Endothelial cell (in vitro differentiated cells): ENCODE results near the gene PLEKHA7. TPM values are rescaled to one million over a fixed set of nuclear protein-coding genes. Genes with fewer than 3 reads are reported as not detected.

Source experiments
- DNase-seq: peaks from one replicate; pipeline ENCODE4 v3.0.0; 2021; ENCODE audit warnings: low spot score
- H3K27ac Mint-ChIP-seq: one replicate; pipeline ENCODE4 v1.8.0; 2021; ENCODE audit warnings: mixed read lengths, inconsistent platforms; ENCODE audit not compliant: unreplicated experiment
- H3K27me3 Mint-ChIP-seq: one replicate; pipeline ENCODE4 v1.8.0; 2021; ENCODE audit warnings: mild to moderate bottlenecking, moderate library complexity, mixed read lengths, inconsistent platforms; ENCODE audit not compliant: unreplicated experiment
- H3K36me3 Mint-ChIP-seq: one replicate; pipeline ENCODE4 v1.8.0; 2021; ENCODE audit warnings: mild to moderate bottlenecking, low read depth, mixed read lengths, inconsistent platforms; ENCODE audit not compliant: unreplicated experiment
- H3K4me1 Mint-ChIP-seq: one replicate; pipeline ENCODE4 v1.8.0; 2021; ENCODE audit warnings: mild to moderate bottlenecking, mixed read lengths, inconsistent platforms; ENCODE audit not compliant: unreplicated experiment
- H3K4me3 Mint-ChIP-seq: one replicate; pipeline ENCODE4 v1.8.0; 2021; ENCODE audit warnings: mild to moderate bottlenecking, mixed read lengths, inconsistent platforms; ENCODE audit not compliant: unreplicated experiment
- H3K9me3 Mint-ChIP-seq: one replicate; pipeline ENCODE4 v1.8.0; 2021; ENCODE audit warnings: mixed read lengths, inconsistent platforms; ENCODE audit not compliant: unreplicated experiment
- CTCF ChIP-seq: fragments of 200-600 bp; sonication (generic); IDR thresholded peaks from one replicate; pipeline ENCODE4 v1.5.0; 2021; ENCODE audit warnings: antibody characterized with exemption; ENCODE audit not compliant: unreplicated experiment
- total RNA-seq: library from RNA; stranded (reverse); fragmentation: NEBNext Ultra II Directional; extraction: Animal tissue kit (Norgen Biotek cat#: 25700); gene quantifications from one replicate; pipeline ENCODE4 v1.2.1, GENCODE V29; 2021; ENCODE audit not compliant: unreplicated experiment

PLEKHA7 gene
- total RNA-seq, 1 donor from 2014 or later, result 8.2 TPM

DNA sequence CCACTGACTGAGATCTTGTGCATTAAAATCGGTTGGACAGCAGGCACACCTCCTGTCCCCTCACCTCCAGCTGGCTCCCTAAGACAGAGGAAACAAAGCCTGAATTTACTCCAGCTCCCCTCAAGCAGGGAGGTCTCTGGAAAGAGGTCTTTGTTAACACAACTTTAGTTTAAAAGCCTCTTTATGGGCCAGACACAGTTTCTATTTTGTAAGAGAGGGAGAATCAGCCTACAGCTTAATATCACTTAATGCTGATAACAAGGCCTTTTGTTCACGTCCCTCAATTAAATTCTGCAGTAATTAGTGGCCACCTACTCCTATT lies 36.3 kb downstream of the PLEKHA7 start:
- H3K36me3 Mint-ChIP-seq, result peaks cover 4% of the 10 kb centered on the region
- peaks cover 11% of the 10 kb centered on the region for H3K4me1 Mint-ChIP-seq
- H3K9me3 Mint-ChIP-seq, result no peaks in the 10 kb centered on the region
- no peak overlapping the region for H3K27ac Mint-ChIP-seq
- no peak overlapping the region for H3K4me3 Mint-ChIP-seq
- DNase-seq, result no peak
- H3K27me3 Mint-ChIP-seq, result peaks cover 6% of the 10 kb centered on the region
- no peak for TF ChIP-seq CTCF

GRCh38 chr11:16977136-16977993 lies 36.8 kb downstream of the PLEKHA7 start:
- no peak for DNase-seq
- Mint-ChIP-seq H3K36me3 (no peaks in the 10 kb centered on the region), H3K9me3 (no peaks in the 10 kb centered on the region), H3K4me3 (no peak overlapping the region), H3K4me1 (peaks cover 6% of the 10 kb centered on the region), H3K27ac (no peak overlapping the region), H3K27me3 (peaks cover 8% of the 10 kb centered on the region)
- no peak for TF ChIP-seq CTCF

- no peak for DNase-seq
- no peaks in the 10 kb centered on the region for H3K9me3 Mint-ChIP-seq
- peaks cover 8% of the 10 kb centered on the region for H3K27me3 Mint-ChIP-seq
- H3K36me3 Mint-ChIP-seq, result no peaks in the 10 kb centered on the region
- H3K27ac Mint-ChIP-seq, result no peak overlapping the region
- no peak overlapping the region for H3K4me3 Mint-ChIP-seq
- peaks cover 6% of the 10 kb centered on the region for H3K4me1 Mint-ChIP-seq
- TF ChIP-seq CTCF, result no peak
Measured at GRCh38 chr11:16976379-16976778, 37.8 kb downstream of the PLEKHA7 start.

DNA sequence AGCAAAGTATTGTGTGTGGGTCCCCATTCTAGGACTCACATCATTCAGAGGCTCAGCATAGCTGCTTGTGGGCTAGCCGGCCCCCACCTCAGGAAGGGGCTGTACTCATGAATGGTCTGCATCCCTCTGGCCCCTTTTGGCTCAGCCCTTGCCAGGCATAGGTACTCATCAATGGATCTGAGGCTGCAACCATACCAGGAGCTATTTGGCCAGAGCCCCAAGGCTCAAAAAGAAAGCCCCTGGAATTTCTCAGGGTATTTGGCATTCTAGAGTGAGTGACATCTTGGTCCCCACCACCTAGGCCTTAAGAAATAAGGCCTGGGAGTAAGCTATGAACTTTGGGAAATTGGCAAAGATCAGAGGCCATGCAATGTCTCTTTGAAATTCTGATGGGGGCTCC lies 38.3 kb downstream of the PLEKHA7 start:
- Mint-ChIP-seq H3K4me1 (peaks cover 6% of the 10 kb centered on the region), H3K4me3 (no peak overlapping the region), H3K36me3 (no peaks in the 10 kb centered on the region), H3K27me3 (peaks cover 8% of the 10 kb centered on the region), H3K9me3 (no peaks in the 10 kb centered on the region), H3K27ac (no peak overlapping the region)
- no peak for TF ChIP-seq CTCF
- DNase-seq, result no peak

DNA sequence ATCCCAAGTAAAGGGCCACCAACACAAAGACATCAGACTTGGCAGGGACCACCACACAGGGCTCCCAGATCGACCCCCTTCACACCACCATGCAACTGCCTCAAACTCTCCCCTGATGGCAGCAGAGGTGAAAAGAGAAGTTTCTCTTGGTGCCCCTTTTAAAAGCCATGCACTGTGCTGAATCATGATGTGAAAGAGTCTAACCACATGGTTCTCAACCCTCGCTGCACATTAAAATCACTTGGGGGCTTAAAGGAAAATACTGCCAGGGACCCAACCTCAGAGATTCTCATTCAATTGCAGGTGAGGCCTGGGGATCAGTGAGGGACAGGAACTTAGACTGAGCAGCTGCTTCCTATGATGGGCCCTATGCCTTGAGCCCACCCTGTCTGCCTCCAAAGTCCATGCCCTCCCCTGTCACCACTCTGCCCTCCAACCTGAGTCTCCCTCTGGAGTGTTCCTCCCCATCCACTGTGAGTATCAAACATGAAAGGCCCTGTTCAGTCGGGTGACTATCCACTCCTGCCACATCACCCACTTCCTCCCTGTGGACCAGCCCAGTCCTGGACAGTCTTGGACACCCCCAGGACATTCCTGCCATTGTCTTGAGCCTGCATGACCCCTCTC lies 40.8 kb downstream of the PLEKHA7 start:
- Mint-ChIP-seq H3K36me3 (no peaks in the 10 kb centered on the region), H3K4me3 (no peak overlapping the region), H3K27ac (no peak overlapping the region), H3K27me3 (peaks cover 5% of the 10 kb centered on the region), H3K4me1 (peaks cover 6% of the 10 kb centered on the region), H3K9me3 (no peaks in the 10 kb centered on the region)
- no peak for DNase-seq
- no peak for TF ChIP-seq CTCF
